GM04504 (cell line): ENCODE results near the gene CGB1.
"Not testable (repeated sequence)": the region's sequence is repeated elsewhere in the genome, so short reads cannot be mapped to it uniquely, and the experiment has no call there.

Experiments
- DNase-seq: peaks from one replicate; pipeline ENCODE4 v3.0.0-alpha.2; 2012; ENCODE audit warnings: low read depth

Gene CGB1

GRCh38 chr19:49057636-49058234, 21.0 kb upstream of the CGB1 start, which contains the start of gene CGB7:
Gene CGB7 (minus strand): TSS chr19:49057749. CDS start chr19:49055375, 2,374 bp downstream.
- no peak for DNase-seq

GRCh38 chr19:49056902-49057596, 20.4 kb upstream of the CGB1 start:
- DNase-seq = not testable (repeated sequence)

GRCh38 chr19:49056101-49056901, 19.6 kb upstream of the CGB1 start:
- DNase-seq = no peak

- DNase-seq = not testable (repeated sequence)
Measured at GRCh38 chr19:49050376-49051033, 13.8 kb upstream of the CGB1 start.

- not testable (repeated sequence) for DNase-seq
Measured at GRCh38 chr19:49049834-49050233, 13.1 kb upstream of the CGB1 start.

- not testable (repeated sequence) for DNase-seq
Measured at GRCh38 chr19:49049011-49049410, 12.3 kb upstream of the CGB1 start, which contains the start of gene CGB8. Gene CGB8 (minus strand): TSS chr19:49049111. CDS start chr19:49048739, 372 bp downstream.

- not testable (repeated sequence) for DNase-seq
Measured at GRCh38 chr19:49043548-49043947, 6.9 kb upstream of the CGB1 start, which contains the start of gene CGB5. Gene CGB5 (plus strand): TSS chr19:49043848. CDS start chr19:49044210, 362 bp downstream.

- not testable (repeated sequence) for DNase-seq
Measured at GRCh38 chr19:49042666-49043065, 6.0 kb upstream of the CGB1 start.

- no peak for DNase-seq
Measured at GRCh38 chr19:49042177-49042576, 5.5 kb upstream of the CGB1 start.

- not testable (repeated sequence) for DNase-seq
Measured at GRCh38 chr19:49039736-49040135, 3.0 kb upstream of the CGB1 start.

- not testable (repeated sequence) for DNase-seq
Measured at GRCh38 chr19:49038557-49039276, 2.0 kb upstream of the CGB1 start.

- DNase-seq = not testable (repeated sequence)
Measured at GRCh38 chr19:49038111-49038510, 1.4 kb upstream of the CGB1 start.

- not testable (repeated sequence) for DNase-seq
Measured at GRCh38 chr19:49031642-49032301, 4.9 kb downstream of the CGB1 start, which contains the start of gene CGB2. Gene CGB2 (plus strand): TSS chr19:49031890. CDS start chr19:49032096, 206 bp downstream.

- not testable (repeated sequence) for DNase-seq
Measured at GRCh38 chr19:49030323-49030722, 6.4 kb downstream of the CGB1 start.

GRCh38 chr19:49029749-49030148, 6.9 kb downstream of the CGB1 start:
- not testable (repeated sequence) for DNase-seq

GRCh38 chr19:49028686-49029085, 8.0 kb downstream of the CGB1 start:
- not testable (repeated sequence) for DNase-seq

GRCh38 chr19:49025599-49025998, 11.1 kb downstream of the CGB1 start:
- DNase-seq = not testable (repeated sequence)

GRCh38 chr19:49025088-49025487, 11.6 kb downstream of the CGB1 start:
- not testable (repeated sequence) for DNase-seq

GRCh38 chr19:49024233-49024632, 12.5 kb downstream of the CGB1 start, which contains the start of gene CGB3:
Gene CGB3 (minus strand): TSS chr19:49024333. CDS start chr19:49023971, 362 bp downstream.
- not testable (repeated sequence) for DNase-seq

GRCh38 chr19:49022116-49022515, 14.6 kb downstream of the CGB1 start:
- DNase-seq = no peak
